PC-3 (cell line): ENCODE data around the gene NKIRAS1. TPM values are rescaled to one million over a fixed set of nuclear protein-coding genes. Genes with fewer than 3 reads are reported as not detected.

Experiments
- ATAC-seq: fragments of 200-7000 bp; cut with Tn5 transposase; 2 replicates; pipeline ENCODE4 v1.9.1; 2020; ENCODE audit warnings: mild to moderate bottlenecking, moderate library complexity
- BruUV-seq: library from RNA; stranded (reverse); fragments of 400-500 nt; replicated peaks from 2 replicates; lab custom pipeline; 2021; lab: Mats Ljungman, UMichigan
- CTCF ChIA-PET: fragments of 300-600 bp; sonication (Branson Sonifier 250); formaldehyde crosslinking; loops from one replicate; lab custom pipeline; 2022; ENCODE audit warnings: antibody characterized with exemption; lab: Charles Lee
- POLR2A ChIA-PET: fragments of 300-600 bp; sonication (Branson Sonifier 250); formaldehyde crosslinking; loops from one replicate; lab custom pipeline; 2022; ENCODE audit warnings: antibody characterized with exemption; ENCODE audit not compliant: unreplicated experiment; lab: Charles Lee
- DNase-seq: peaks from one replicate; pipeline ENCODE4 v3.0.0-alpha.2; 2015
- H2AFZ ChIP-seq: fragments of 300-600 bp; sonication (generic); 2 replicates; pipeline ENCODE4 v1.6.0; 2016; ENCODE audit warnings: antibody characterized with exemption, low read length
- H3F3A ChIP-seq: fragments of 300-600 bp; sonication (generic); one replicate; pipeline ENCODE4 v1.6.0; 2017; ENCODE audit warnings: antibody characterized with exemption, low read length, control low read depth, mild to moderate bottlenecking; ENCODE audit not compliant: unreplicated experiment
- H3K27ac ChIP-seq: fragments of 300-600 bp; sonication (generic); 2 replicates; pipeline ENCODE4 v1.5.1; 2016; ENCODE audit warnings: mild to moderate bottlenecking, low read length
- H3K27me3 ChIP-seq: fragments of 300-600 bp; sonication (generic); 2 replicates; pipeline ENCODE4 v1.6.1; 2016; ENCODE audit warnings: low read length, mixed read lengths
- H3K36me3 ChIP-seq: fragments of 300-600 bp; sonication (generic); 2 replicates; pipeline ENCODE4 v1.6.1; 2016; ENCODE audit warnings: low read depth, mixed run types, low read length, mixed read lengths
- H3K4me1 ChIP-seq: fragments of 300-600 bp; sonication (generic); 2 replicates; pipeline ENCODE4 v1.5.1; 2016; ENCODE audit warnings: low read length; ENCODE audit not compliant: insufficient read depth
- H3K4me2 ChIP-seq: fragments of 300-600 bp; sonication (generic); 2 replicates; pipeline ENCODE4 v1.6.0; 2016; ENCODE audit warnings: low read length
- H3K4me3 ChIP-seq: fragments of 300-600 bp; sonication (generic); 2 replicates; pipeline ENCODE4 v1.5.1; 2016; ENCODE audit warnings: mild to moderate bottlenecking, low read length, mixed read lengths
- H3K79me2 ChIP-seq: fragments of 300-600 bp; sonication (generic); 2 replicates; pipeline ENCODE4 v1.6.1; 2017; ENCODE audit warnings: low read length, mixed read lengths
- H3K9ac ChIP-seq: fragments of 300-600 bp; sonication (generic); 2 replicates; pipeline ENCODE4 v1.6.0; 2016; ENCODE audit warnings: mild to moderate bottlenecking, low read length
- H3K9me2 ChIP-seq: fragments of 300-600 bp; sonication (generic); replicated peaks from 2 replicates; pipeline ENCODE4 v1.6.1; 2016; ENCODE audit warnings: mixed run types, low read length, mixed read lengths
- H3K9me3 ChIP-seq: fragments of 300-600 bp; sonication (generic); 2 replicates; pipeline ENCODE4 v1.6.1; 2016; ENCODE audit warnings: low read length, mixed read lengths
- H4K20me1 ChIP-seq: fragments of 300-600 bp; sonication (generic); 2 replicates; pipeline ENCODE4 v1.6.1; 2016; ENCODE audit warnings: low read length, mixed read lengths
- EZH2 ChIP-seq: fragments of 300-600 bp; sonication (generic); IDR thresholded peaks from one replicate; pipeline ENCODE4 v1.6.1; 2017; ENCODE audit warnings: antibody characterized with exemption, mild to moderate bottlenecking, low read length; ENCODE audit not compliant: unreplicated experiment
- EZH2phosphoT487 ChIP-seq: fragments of 300-600 bp; sonication (generic); IDR thresholded peaks from 2 replicates; pipeline ENCODE4 v1.6.1; 2018; ENCODE audit warnings: mild to moderate bottlenecking, antibody characterized with exemption, low read length, borderline replicate concordance
- intact Hi-C: fragments of 100-400 bp; cut with micrococcal nuclease; formaldehyde crosslinking; loops from 2 replicates; pipeline ENCODE4 v1.9.0; 2023
- total RNA-seq: library from RNA; depleted of rRNA; stranded (reverse); fragments of >200 nt; gene quantifications from 2 replicates; pipeline ENCODE4 v1.2.3, GENCODE V29; 2014
- TF ChIP-seq, protein P1 (sequence below): fragments of 300-600 bp; sonication (generic); conservative IDR thresholded peaks from 2 replicates; pipeline ENCODE4 v1.5.1; 2017; ENCODE audit warnings: antibody characterized with exemption, low read depth, mild to moderate bottlenecking, low read length

NKIRAS1 gene
- total RNA-seq, 1 experiment from 2014 or later, result 14.9 TPM

GRCh38 chr3:23895181-23895580 lies 21.6 kb downstream of the NKIRAS1 start:
- TF ChIP-seq, protein P1, sequence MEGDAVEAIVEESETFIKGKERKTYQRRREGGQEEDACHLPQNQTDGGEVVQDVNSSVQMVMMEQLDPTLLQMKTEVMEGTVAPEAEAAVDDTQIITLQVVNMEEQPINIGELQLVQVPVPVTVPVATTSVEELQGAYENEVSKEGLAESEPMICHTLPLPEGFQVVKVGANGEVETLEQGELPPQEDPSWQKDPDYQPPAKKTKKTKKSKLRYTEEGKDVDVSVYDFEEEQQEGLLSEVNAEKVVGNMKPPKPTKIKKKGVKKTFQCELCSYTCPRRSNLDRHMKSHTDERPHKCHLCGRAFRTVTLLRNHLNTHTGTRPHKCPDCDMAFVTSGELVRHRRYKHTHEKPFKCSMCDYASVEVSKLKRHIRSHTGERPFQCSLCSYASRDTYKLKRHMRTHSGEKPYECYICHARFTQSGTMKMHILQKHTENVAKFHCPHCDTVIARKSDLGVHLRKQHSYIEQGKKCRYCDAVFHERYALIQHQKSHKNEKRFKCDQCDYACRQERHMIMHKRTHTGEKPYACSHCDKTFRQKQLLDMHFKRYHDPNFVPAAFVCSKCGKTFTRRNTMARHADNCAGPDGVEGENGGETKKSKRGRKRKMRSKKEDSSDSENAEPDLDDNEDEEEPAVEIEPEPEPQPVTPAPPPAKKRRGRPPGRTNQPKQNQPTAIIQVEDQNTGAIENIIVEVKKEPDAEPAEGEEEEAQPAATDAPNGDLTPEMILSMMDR, result no peak
- TF ChIP-seq EZH2, result no peak
- Histone ChIP-seq H3K27me3 (no peaks in the 10 kb centered on the region), H4K20me1 (no peaks in the 10 kb centered on the region; the same call in none of the 2 replicates), H3K27ac (no peak overlapping the region), H3K4me2 (no peak overlapping the region), H3K4me1 (no peaks in the 10 kb centered on the region), H3K4me3 (no peak overlapping the region), H2AFZ (no peak overlapping the region), H3F3A (no peaks in the 10 kb centered on the region), H3K9me3 (no peaks in the 10 kb centered on the region), H3K9me2 (no peaks in the 10 kb centered on the region), H3K9ac (no peak overlapping the region), H3K36me3 (peaks cover 41% of the 10 kb centered on the region; the same call in 1 of the 2 replicates), H3K79me2 (no peaks in the 10 kb centered on the region)
- ATAC-seq, result no peak
- no peak for DNase-seq
- POLR2A ChIA-PET, result no interaction called here
- CTCF ChIA-PET, result no interaction called here
- intact Hi-C loops, result no loop called here
- no TSS peak for BruUV-seq

- DNase-seq (no peak), ATAC-seq (no peak)
- H3K9me2 ChIP-seq, result no peaks in the 10 kb centered on the region
- no peak overlapping the region for H3K27ac ChIP-seq
- BruUV-seq, result no TSS peak
- H3K27me3 ChIP-seq, result no peaks in the 10 kb centered on the region
- ChIA-PET POLR2A (interaction anchor here (0.6 kb wide), 1 partner anchor 22 kb away, joined by 6 read pairs; the partner anchor contains the start of genes NKIRAS1 and RPL15), CTCF (interaction anchor here (0.7 kb wide), 1 partner anchor 11 kb away, joined by 5 read pairs; no protein-coding TSS in a partner anchor)
- intact Hi-C loops, result no loop called here
- no peak overlapping the region for H3K4me3 ChIP-seq
- no peaks in the 10 kb centered on the region for H3F3A ChIP-seq
- no peak overlapping the region for H3K9ac ChIP-seq
- no peak overlapping the region for H2AFZ ChIP-seq
- no peaks in the 10 kb centered on the region for H3K79me2 ChIP-seq
- peaks cover 44% of the 10 kb centered on the region; the same call in 1 of the 2 replicates for H3K36me3 ChIP-seq
- H3K9me3 ChIP-seq, result no peaks in the 10 kb centered on the region
- TF ChIP-seq, protein P1, result no peak
- TF ChIP-seq EZH2phosphoT487 (no peak), EZH2 (no peak)
- H3K4me2 ChIP-seq, result no peak overlapping the region
- H4K20me1 ChIP-seq, result no peaks in the 10 kb centered on the region; the same call in none of the 2 replicates
- H3K4me1 ChIP-seq, result 0 out of 2 replicates have a peak, but pooled peaks cover under 1% of the 10 kb centered on the region
Observed at GRCh38 chr3:23894254-23895061, 22.3 kb downstream of the NKIRAS1 start.

DNA sequence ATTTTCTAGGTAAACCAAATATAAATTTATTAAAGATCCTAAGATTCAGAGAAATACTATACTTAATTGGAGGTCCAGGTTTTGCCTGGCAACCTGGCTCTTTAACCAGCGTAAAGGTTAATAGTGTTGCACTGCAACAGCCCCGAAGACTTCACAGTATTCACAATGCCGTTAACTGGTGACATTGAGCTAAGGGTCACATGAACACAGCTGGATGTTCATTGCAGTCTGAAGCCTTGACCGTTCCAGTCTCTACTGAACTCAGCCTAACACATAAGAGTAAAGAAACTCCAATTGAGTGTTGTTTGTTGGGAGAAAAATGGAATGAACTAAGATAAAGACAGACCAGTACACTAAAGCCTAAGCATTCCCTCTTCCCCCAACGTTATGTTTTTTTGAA lies 26.8 kb downstream of the NKIRAS1 start:
- intact Hi-C loops, result loop anchor here (1.0 kb wide), 1 partner anchor 69 kb away; no protein-coding TSS in a partner anchor
- CTCF ChIA-PET, result no interaction called here

More for the DNA sequence above, 26.8 kb downstream of the NKIRAS1 start:
- Histone ChIP-seq H3K27ac (no peak overlapping the region), H3K36me3 (peaks cover 45% of the 10 kb centered on the region; the same call in 1 of the 2 replicates), H3K4me1 (peaks cover 8% of the 10 kb centered on the region; the same call in 1 of the 2 replicates), H2AFZ (no peak overlapping the region), H3K79me2 (peaks cover 20% of the 10 kb centered on the region; the same call in 1 of the 2 replicates), H3K4me3 (no peak overlapping the region), H3K27me3 (no peaks in the 10 kb centered on the region), H3K9me2 (no peaks in the 10 kb centered on the region), H3K9ac (no peak overlapping the region), H3K9me3 (no peaks in the 10 kb centered on the region), H3F3A (no peaks in the 10 kb centered on the region), H4K20me1 (peaks cover 8% of the 10 kb centered on the region), H3K4me2 (no peak overlapping the region)
- DNase-seq, result no peak
- TF ChIP-seq, protein P1, result no peak
- TF ChIP-seq EZH2, result no peak
- TF ChIP-seq EZH2phosphoT487, result no peak
- no peak for ATAC-seq
- BruUV-seq, result no TSS peak
- POLR2A ChIA-PET, result no interaction called here
